ENCODE measurements around the gene LMCD1.

Gene LMCD1, protein sequence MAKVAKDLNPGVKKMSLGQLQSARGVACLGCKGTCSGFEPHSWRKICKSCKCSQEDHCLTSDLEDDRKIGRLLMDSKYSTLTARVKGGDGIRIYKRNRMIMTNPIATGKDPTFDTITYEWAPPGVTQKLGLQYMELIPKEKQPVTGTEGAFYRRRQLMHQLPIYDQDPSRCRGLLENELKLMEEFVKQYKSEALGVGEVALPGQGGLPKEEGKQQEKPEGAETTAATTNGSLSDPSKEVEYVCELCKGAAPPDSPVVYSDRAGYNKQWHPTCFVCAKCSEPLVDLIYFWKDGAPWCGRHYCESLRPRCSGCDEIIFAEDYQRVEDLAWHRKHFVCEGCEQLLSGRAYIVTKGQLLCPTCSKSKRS

DNA sequence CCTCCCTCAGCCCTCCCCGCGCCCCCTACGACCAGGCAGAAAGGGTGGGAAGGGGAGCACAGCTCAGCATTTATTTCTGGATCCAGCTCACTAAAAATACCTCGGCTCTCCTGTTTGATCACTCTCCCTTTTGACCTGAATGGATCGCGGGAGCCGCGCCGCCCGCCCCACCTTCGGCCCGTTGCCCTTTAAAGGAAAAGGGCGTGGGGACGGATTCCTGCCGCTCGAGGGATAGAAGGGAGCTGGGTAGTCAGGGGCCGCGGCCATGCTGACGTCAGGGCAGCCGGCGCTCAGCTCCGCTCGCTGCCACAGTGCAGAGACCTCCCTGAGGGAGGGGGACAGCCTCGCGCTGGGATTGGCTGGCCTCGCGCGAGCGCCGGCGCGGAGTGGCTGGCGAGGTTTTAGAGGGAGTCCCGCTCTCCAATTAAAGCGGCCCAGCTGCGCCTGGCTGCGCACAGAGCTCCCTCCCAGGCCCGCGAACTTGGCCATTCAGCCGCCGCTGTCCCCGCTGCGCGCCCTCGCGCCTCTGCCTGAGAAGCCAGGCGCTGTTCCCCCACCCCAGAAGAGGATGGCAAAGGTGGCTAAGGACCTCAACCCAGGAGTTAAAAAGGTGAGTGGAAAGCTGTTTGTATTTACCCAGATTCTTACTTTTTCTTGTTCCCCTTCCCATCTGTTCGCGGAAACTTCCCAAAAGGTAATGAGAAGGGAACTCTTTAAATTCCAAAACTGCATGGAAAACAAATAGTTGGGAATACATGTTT, at the start of gene LMCD1:
Gene LMCD1, plus strand, starts transcription at position 453 of the 761 bp plus-strand sequence. Its CDS starts 116 bp downstream, at position 569.
- peak; percentile 95 for DNase-seq (ENCODE audit: low spot score)

DNA sequence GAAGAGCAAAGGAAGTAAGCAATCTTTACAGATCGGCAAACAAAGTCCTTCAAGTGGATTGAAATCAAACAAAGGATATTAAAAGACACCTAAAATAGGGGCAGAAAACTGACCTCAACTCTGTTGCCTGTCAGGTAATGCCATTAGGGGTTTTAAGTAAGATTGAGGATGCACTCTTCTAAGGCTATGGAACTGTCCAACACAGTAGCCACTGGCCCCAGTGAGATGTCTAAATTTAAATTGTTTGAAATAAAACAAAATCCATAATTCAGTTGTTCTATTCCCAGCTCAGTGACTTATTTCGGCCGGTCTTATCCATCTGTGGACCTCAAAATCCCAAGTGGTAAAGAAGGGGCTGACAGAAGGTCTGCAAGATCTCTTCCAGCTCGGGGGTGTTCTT, 49.5 kb upstream of the LMCD1 start:
- DNase-seq (ENCODE audit: low spot score), result no peak

DNA sequence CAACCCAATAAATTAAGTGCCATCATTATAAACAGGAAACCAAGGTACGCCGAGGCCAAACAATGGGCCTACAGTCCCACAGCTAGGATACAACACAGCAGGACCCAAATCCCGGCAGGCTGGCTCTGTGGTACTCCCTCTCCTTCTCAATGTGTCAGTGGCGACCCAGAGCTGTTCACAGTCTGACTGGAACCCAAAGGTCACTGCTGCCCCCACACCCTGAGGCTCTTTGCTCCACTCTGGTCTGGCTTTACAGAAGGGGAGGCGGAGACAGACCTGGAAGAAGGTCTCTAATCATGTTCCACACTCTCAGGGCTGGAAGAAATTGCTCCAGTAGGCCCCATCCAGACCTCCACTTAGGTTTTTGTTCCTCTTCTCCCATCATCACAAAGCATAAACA, 48.5 kb upstream of the LMCD1 start:
- no peak for DNase-seq (ENCODE audit: low spot score)

DNA sequence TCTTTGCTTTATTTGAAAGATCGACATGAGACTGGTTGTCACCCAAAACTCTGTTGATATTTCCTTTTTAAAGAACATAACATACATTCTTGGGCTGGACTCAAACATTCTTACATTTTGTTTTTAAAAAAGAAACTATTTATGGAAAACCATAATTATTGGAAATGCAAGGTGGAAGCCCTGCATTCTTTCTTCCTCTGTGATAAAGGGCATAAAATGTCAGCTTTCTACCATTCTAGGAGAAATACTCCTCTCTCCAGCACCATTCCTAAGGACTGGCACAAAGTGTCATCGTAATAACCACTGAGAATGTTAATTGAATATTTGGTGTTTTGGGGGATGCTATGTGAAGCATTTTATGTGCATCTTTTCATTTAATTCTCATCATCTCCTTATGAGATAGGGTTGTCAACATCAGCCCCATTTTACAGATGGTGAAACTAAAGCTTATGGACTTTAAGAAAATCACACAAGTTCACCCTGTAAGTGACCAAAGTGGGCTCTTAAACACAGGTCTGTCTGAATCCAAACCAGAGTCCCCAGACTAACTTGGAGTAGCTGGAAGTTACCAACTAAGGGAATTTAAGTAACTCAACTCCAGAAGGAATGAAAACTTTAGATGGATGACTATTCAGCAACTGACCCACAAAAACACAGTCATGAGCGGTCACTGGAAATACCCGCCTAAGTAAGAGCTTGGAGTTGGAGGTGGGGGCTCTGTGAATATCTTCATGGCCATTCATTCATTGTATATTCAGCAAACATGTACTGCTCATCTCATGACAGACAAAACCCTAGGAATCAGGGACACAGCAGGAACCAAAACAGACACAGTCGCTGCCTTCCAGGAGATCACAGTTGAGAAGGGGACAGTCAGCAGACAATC, 45.9 kb upstream of the LMCD1 start:
- DNase-seq (ENCODE audit: low spot score), result no peak

DNA sequence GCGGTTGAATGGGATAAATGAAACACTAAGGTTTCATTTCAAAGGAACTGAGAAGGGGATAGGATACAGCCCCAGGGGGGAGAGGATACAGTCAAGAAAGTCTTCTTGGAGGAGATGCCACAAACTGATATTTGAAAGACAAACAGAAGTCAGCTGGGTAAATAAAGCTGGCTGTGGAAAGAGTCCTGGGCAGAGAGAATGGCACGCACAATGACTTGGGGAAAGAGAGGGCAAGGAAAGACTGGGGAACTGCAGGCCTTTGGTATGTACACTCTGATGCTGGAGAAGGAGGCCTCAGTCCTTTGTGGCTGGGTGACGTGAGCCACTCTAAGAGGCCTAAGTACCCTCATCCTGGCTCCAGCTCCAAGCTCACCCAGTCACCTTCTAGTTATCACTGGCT, 45.2 kb upstream of the LMCD1 start:
- no peak for DNase-seq (ENCODE audit: low spot score)

DNA sequence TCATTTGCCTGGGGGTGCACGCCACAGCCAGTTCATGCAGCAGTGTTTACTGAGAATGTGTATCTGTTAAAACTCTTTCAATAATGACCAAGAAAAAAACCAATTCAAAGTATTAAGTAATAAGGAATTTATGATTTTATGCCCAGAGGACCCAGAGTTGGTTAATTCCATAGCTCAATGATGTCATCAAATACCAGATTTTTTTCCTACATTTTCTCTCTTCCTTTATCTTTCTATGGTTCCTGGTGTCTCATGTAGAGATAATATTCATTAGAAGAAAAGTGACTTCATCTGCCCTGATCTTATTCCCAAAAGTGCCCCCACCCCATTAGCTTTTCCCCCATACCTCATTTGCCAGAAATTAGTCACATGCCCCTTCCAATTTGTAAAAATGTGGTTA, 44.6 kb upstream of the LMCD1 start:
- no peak for DNase-seq (ENCODE audit: low spot score)

DNA sequence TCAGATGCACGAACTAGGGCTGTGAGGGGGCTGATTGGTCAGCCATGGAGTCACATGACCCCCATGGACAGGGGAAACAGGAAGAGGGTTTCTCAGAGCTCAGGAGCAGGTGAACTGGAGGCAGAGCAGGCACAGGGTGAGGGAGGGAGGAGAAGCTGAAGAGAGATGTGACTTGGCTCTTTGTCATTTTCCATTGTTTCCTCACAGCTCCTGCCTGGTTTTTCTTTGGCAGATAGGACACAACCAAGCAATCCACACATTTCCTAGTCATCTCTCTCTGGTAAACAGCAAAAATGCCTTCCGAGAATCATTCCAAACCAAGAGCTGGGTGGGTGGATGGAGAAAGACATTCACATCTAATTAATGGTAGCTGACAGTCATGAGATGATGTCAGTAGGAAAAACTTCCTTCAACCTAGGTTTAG, 43.4 kb upstream of the LMCD1 start:
- DNase-seq (ENCODE audit: low spot score), result no peak

DNA sequence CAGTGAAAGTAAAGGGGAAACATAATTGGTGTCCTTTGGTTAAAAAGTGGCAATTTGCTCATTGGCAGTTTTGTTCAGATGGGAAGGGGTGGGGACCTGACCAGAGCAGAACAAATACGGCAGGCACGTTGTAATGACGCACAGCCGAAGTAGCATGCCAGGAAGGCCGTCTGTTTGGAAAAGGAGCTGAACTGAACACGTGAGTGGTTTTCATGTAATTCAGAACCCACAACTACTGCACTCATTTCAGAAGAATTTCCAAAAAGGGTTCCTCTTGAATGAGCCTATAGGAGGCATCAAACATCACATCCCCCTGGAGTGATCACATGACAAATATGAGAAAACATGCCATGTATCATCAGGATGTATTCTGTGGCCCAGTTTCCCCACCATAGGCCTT, 42.9 kb upstream of the LMCD1 start:
- DNase-seq (ENCODE audit: low spot score), result no peak

DNA sequence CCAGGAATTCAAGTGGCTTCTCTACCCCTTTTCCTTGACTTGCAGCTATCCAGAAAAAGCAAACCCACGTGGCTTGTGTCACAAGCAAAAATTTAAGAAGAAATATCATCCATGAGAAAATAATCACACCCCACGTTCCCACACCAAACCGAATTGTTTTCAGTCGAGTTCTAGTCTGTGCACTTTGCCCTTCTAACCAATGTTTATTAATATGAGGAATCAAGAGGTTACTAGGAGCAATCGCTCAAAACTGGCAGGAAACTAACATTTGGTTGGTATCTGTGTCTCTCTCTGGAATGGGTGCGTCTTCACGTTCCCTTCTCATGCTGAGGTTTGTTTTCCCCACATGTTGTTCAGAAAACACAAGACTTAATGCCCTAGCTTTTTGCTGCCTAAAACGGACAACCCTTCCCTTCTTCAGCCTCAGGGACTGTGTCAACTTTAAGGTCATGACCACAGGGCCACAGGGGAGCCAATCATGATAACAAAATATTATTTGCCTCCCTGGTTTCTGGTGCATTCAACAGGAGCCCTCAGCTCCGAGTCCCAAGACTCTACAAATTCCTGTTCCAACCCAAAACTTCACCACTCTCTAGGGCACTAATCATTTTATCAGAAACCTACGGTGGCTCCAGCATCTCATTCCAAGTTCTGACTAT, 41.4 kb upstream of the LMCD1 start:
- DNase-seq (ENCODE audit: low spot score), result no peak

DNA sequence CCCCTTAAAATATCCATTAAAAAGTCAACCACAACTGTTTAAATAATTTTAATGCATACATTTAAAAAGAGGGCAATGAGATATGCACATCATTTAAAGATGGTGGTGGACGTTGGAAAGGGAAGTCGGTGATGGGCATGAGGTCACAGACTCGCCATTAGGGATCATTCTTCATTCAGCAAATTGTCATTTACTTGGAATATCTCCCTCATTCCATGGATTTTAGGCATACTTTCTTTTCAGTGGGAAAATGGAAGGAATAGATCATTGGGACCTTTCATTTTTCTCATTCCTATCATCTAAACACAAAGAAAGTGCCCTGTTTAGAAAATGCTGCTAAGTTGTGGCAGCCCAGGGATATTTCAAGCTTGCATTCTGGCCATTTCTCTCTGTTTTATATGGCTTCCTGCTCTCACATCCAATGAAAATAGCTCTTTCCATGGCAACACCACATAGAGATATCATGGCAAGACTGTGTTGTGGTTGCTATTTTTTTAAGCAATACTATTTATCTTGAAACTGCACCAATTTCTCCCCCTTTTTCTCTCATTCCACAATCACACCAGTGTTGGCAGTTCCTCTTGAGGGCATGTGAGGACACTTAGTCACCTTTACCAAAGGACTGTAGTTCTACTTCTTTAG, 40.7 kb upstream of the LMCD1 start:
- DNase-seq (ENCODE audit: low spot score), result no peak

DNA sequence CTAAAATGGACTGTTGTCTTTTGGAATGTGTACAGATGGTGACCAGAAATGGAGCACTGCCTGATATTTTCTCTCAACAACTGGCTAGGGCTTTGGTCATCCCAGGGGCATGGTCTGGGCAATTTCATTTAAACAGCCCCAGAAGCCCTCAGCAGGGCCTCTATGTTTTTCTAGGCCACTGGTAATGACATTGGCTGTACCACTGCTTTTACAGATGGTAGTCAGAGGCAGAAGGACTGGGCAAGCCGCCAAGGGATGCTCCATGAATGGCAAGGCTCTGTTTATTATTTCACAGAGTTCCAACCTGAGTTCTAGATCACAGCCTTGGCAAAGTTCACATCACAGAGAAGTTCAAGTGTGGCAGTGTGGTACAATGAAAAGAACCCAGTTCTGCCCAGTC, 37.0 kb upstream of the LMCD1 start:
- DNase-seq (ENCODE audit: low spot score), result no peak

DNA sequence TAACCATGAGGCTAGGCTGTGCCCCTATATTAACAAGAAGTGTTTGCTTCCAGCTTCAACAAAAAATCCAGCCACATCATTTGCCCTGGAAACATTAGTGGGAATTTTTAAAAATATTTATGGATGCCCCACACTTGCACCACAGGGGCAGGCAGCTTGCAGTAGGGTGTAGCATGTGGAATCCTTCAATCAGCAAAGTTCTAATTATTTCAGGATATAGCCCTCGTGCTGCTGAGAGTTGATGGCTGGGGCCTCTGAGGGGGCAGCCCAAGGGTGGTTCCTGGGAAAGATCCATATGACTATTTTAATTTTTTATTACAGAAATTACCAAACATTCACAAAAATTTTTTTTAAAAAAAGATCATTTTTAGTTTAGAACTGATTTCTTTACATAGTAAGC, 35.1 kb upstream of the LMCD1 start:
- DNase-seq (ENCODE audit: low spot score), result no peak

DNA sequence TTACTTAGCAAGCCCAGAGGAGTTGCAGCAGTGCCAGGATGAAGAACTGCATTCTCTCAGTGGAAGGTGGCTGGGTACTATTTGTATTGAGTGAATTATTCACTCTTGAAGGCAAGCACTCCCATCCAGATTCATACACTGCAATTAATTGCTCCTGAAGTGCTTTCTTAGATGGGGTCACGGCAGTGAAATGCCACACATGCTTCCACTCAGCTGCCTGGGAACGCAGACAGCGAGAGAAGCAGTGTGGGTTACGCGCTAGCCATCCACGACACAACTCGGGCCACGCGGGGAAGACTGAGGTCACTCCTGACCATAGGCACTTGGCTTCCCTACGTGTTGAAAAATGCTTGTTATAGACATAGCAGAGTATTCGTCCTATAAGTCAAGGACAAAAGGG, 30.8 kb upstream of the LMCD1 start:
- no peak for DNase-seq (ENCODE audit: low spot score)

DNA sequence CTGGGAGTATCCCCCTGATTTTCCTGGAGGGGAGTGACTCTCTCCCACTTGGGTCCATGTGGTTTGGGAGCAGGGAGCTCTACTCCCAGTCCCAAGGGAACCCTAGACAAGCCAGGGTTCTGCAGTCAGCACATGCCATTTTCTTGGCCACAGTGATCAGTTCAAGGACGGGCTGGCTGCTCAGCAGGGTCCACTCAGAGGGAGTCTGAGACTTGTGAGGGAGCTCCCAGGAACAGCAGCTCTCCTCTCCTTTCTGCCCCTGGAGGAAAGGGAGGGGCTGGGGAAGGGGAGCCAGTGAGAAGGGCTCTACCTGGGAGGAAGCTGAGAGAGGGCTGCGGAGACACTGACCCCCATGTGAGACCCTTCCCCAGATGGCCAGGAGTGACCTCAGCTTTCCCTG, 29.1 kb upstream of the LMCD1 start:
- DNase-seq (ENCODE audit: low spot score), result no peak

DNA sequence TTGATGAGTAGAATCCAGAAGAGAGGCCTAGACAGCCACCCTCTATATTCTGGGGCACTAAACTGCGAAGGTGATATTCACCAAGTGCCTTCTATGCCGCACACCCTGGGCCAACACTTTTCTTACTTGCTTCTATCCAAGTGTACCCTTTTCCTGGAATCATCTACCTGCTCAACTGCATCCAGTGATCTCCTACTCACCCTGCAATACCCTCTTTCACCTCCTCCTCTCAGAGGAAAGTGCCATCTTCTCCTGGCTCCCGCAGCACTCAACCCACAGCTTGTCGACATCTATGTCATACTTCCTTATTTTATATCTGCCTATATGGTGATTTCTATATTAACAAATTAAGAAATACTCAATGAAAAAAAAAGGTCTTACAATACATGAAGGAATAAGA, 28.6 kb upstream of the LMCD1 start:
- no peak for DNase-seq (ENCODE audit: low spot score)

DNA sequence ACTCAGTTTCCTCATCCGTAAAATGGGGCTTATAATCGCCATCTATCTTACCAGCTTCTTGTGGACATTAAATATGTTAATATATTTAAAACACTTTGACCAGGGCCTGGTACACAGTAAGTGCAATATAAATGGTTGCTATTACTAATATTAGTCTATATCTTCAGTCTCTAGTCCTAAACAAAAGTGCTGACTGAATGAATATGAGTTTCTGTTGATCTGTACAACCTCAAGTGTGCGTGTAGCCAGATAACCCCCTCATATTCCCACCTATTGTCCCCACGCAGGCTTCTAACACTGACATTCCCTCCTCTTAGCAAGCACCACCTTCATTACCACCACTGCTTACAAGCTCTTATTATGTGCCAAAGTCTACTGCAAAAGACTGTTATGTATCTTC, 27.6 kb upstream of the LMCD1 start:
- DNase-seq (ENCODE audit: low spot score), result no peak

DNA sequence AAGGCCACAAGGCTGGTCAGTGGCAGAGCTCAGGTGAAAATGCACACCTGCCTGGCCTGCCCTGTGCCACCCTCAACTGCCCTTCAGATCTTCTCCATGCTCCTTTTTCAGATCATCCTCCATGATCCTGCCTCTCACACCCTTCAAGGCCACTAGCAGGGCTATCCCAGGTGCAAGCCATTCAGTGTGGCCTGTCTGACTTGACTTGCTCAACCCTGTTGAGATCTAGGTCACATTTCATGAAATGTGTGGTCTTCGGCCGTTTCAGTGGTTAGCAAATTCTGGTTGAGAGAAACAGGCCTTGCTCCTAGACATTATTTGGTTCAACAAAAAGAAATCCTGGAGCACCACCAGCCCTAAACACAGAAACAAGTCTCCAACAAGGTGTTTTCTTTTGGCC, 26.6 kb upstream of the LMCD1 start:
- no peak for DNase-seq (ENCODE audit: low spot score)

DNA sequence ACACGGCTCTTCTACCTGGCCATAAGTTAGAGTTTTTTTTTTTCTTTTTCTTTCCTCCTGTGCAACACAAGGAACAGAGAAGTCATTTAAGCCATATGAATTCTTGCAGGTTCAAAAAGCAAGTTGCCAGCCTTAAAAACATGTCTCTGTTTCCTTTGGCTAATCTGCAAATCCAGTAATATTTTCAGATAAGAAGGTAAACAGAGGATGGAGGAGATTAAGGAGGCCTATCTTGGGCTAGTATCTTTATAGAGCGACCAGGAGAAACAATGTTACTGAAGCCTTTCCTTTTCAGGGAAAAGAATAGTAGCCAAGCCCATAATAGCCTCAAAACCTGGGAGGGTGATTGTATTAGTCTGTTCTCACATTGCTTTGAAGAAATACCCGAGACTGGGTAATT, 20.9 kb upstream of the LMCD1 start:
- no peak for DNase-seq (ENCODE audit: low spot score)

DNA sequence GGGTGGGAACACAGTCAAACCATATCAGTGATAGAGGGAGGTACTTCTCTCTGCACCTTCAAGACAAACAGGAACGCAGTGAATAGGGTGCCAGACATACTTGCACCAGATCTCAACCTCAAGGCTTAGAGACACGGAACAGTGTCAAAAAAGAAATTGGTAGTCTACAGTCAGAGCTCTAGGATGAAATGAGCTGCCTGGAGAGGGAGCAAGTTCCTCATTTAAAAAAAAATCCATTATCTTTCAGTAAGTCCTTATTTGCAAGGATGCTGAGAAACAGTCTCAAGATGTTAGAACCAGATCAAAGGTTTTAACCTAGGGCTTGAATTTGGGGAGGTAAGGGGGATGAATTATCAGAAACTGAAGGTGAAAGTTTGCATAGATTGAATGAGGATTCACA, 20.2 kb upstream of the LMCD1 start:
- DNase-seq (ENCODE audit: low spot score), result no peak

DNA sequence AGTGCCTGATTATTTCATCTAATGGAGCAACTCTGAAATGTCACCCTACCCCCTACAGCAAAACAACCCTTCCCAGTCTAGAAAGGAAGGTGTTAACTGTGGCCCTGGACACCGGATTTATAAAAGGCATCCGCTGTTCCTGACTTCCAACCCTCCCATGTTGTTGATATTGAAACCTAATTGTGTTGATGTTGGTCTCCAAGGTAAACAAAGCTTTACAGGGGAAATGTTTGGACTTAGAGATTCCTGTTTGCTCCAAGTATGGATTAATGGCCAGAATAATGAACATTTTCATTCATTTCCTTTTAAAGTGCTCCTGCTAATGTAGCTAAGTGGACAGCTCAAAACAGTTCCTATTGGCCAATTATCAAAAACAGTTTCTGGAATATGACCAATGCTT, 19.4 kb upstream of the LMCD1 start:
- DNase-seq (ENCODE audit: low spot score), result no peak

DNA sequence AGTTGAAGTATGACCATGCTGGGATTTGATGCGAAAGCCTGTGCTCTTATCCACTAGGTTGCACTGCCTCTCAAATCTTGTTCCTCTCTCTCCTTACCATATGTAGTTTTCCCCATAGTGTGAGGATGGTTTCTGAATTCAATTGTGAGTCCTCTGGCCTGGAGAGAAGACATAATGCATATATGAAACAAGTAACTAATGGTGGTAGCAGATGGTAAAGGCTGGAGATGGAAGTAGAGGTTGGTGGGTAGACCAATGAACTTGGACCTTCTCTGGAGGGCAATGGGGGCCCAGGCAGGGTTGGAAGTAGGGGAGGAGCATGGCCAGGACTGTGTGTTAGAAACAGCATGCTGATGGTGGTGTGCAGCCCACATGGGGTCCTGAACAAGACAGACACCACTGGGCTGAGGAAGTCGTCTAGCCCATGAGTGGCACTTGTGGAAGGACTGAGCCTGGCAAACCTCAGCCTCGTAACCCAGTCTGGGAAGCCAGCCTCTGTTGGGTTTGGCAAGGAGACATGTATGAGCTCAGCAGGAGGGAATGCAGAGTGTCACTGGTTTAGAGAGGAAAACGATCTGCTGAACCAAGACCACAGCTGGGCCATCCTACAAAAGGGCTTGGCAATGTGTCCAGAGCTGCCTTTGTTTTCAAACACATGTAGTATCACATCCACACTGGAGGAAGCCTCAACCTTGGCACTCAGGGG, 18.5 kb upstream of the LMCD1 start:
- DNase-seq (ENCODE audit: low spot score), result peak; percentile 40

All from HuH-7.5 (cell line).